A673 (cell line): ENCODE data around the gene OSM. TPM values are rescaled to one million over a fixed set of nuclear protein-coding genes. Genes with fewer than 3 reads are reported as not detected.
"Not testable (repeated sequence)": the region's sequence is repeated elsewhere in the genome, so short reads cannot be mapped to it uniquely, and the experiment has no call there.

Source experiments
- BruUV-seq: library from RNA; stranded (reverse); fragments of 400-500 nt; replicated peaks from 2 replicates; lab custom pipeline; 2021; lab: Mats Ljungman, UMichigan
- CTCF ChIA-PET: fragments of 300-600 bp; sonication (Branson Sonifier 250); formaldehyde crosslinking; loops from one replicate; lab custom pipeline; 2022; ENCODE audit warnings: antibody characterized with exemption; lab: Charles Lee
- POLR2A ChIA-PET: fragments of 300-600 bp; sonication (Branson Sonifier 250); formaldehyde crosslinking; loops from one replicate; lab custom pipeline; 2022; ENCODE audit warnings: antibody characterized with exemption; ENCODE audit not compliant: low non-redundant PET; lab: Charles Lee
- DNase-seq: peaks from one replicate; pipeline ENCODE4 v3.0.0-alpha.2; 2015; ENCODE audit warnings: low spot score
- H3K27ac ChIP-seq: fragments of 200-600 bp; sonication (generic); 2 replicates; pipeline ENCODE4 v1.5.1; 2016; ENCODE audit warnings: mixed run types, low read depth, mild to moderate bottlenecking, mixed read lengths, antibody characterized with exemption, low read length; ENCODE audit not compliant: poor library complexity, severe bottlenecking
- H3K27me3 ChIP-seq: fragments of 200-600 bp; sonication (generic); replicated peaks from 2 replicates; pipeline ENCODE4 v1.6.1; 2017; ENCODE audit warnings: mixed run types, low read depth, mild to moderate bottlenecking, mixed read lengths, antibody characterized with exemption, low read length; ENCODE audit not compliant: insufficient read depth, poor library complexity
- H3K36me3 ChIP-seq: fragments of 200-600 bp; sonication (generic); 2 replicates; pipeline ENCODE4 v1.6.1; 2016; ENCODE audit warnings: mixed run types, mild to moderate bottlenecking, mixed read lengths, antibody characterized with exemption, low read length; ENCODE audit not compliant: insufficient read depth, poor library complexity, severe bottlenecking
- H3K4me1 ChIP-seq: fragments of 200-600 bp; sonication (generic); 2 replicates; pipeline ENCODE4 v1.6.1; 2017; ENCODE audit warnings: mixed run types, mild to moderate bottlenecking, mixed read lengths, antibody characterized with exemption, low read length; ENCODE audit not compliant: insufficient read depth, poor library complexity, severe bottlenecking
- H3K4me3 ChIP-seq: fragments of 200-600 bp; sonication (generic); 2 replicates; pipeline ENCODE4 v1.5.1; 2016; ENCODE audit warnings: low read depth, mixed run types, mild to moderate bottlenecking, mixed read lengths, low read length; ENCODE audit not compliant: poor library complexity, severe bottlenecking
- H3K9me3 ChIP-seq: fragments of 200-600 bp; sonication (generic); 2 replicates; pipeline ENCODE4 v1.6.1; 2016; ENCODE audit warnings: mixed run types, low read depth, mild to moderate bottlenecking, mixed read lengths, antibody characterized with exemption, low read length; ENCODE audit not compliant: poor library complexity, severe bottlenecking
- CTCF ChIP-seq: fragments of 300-800, 200-600 bp; sonication (generic); conservative IDR thresholded peaks from 2 replicates; pipeline ENCODE4 v1.5.1; 2017; ENCODE audit warnings: low read depth, mild to moderate bottlenecking, antibody characterized with exemption, low read length, moderate library complexity, mixed read lengths
- EZH2 ChIP-seq: fragments of 200-600 bp; sonication (generic); IDR thresholded peaks from 2 replicates; pipeline ENCODE4 v1.6.1; 2017; ENCODE audit warnings: borderline replicate concordance, low read depth, mild to moderate bottlenecking, mixed read lengths, antibody characterized with exemption, low read length; ENCODE audit not compliant: poor library complexity, severe bottlenecking
- intact Hi-C: fragments of 100-400 bp; cut with micrococcal nuclease; formaldehyde crosslinking; loops from one replicate; pipeline ENCODE4 v1.10.0; 2022; ENCODE audit not compliant: unreplicated experiment
- total RNA-seq: library from RNA; stranded (reverse); gene quantifications from 2 replicates; pipeline ENCODE4 v1.2.3, GENCODE V29; 2021

Gene OSM
- total RNA-seq, 1 experiment from 2014 or later, result not detected

- TF ChIP-seq EZH2 (no peak), CTCF (no peak)
- CTCF ChIA-PET, result no interaction called here
- intact Hi-C loops, result no loop called here
- no peaks in the 10 kb centered on the region for H3K36me3 ChIP-seq
- H3K27ac ChIP-seq, result no peak overlapping the region
- no peaks in the 10 kb centered on the region for H3K9me3 ChIP-seq
- no peak overlapping the region for H3K4me3 ChIP-seq
- POLR2A ChIA-PET, result no interaction called here
- no peaks in the 10 kb centered on the region for H3K27me3 ChIP-seq
- no TSS peak for BruUV-seq
- DNase-seq, result no peak
- H3K4me1 ChIP-seq, result no peaks in the 10 kb centered on the region
Observed at GRCh38 chr22:30234786-30235470, 31.7 kb downstream of the OSM start.

GRCh38 chr22:30234325-30234724 lies 32.3 kb downstream of the OSM start:
- H3K4me1 ChIP-seq, DNase-seq, CTCF ChIA-PET, H3K27me3 ChIP-seq, H3K4me3 ChIP-seq, H3K9me3 ChIP-seq, H3K27ac ChIP-seq, H3K36me3 ChIP-seq, intact Hi-C loops, BruUV-seq: not testable (repeated sequence)
- POLR2A ChIA-PET, result interaction anchor here (0.6 kb wide), 1 partner anchor 114 kb away, joined by 3 read pairs; no protein-coding TSS in a partner anchor

- Histone ChIP-seq H3K4me1 (no peaks in the 10 kb centered on the region), H3K4me3 (no peak overlapping the region), H3K27ac (no peak overlapping the region), H3K9me3 (no peaks in the 10 kb centered on the region), H3K27me3 (no peaks in the 10 kb centered on the region), H3K36me3 (no peaks in the 10 kb centered on the region)
- ChIA-PET CTCF (no interaction called here), POLR2A (interaction anchor here (0.6 kb wide), 1 partner anchor 114 kb away, joined by 3 read pairs; no protein-coding TSS in a partner anchor)
- no TSS peak for BruUV-seq
- TF ChIP-seq EZH2 (no peak), CTCF (no peak)
- no peak for DNase-seq
- intact Hi-C loops, result no loop called here
Observed at GRCh38 chr22:30233582-30233981, 33.1 kb downstream of the OSM start.

GRCh38 chr22:30232716-30233218 lies 33.9 kb downstream of the OSM start:
- no TSS peak for BruUV-seq

More at GRCh38 chr22:30232716-30233218, 33.9 kb downstream of the OSM start:
- TF ChIP-seq EZH2 (no peak), CTCF (no peak)
- intact Hi-C loops, result no loop called here
- Histone ChIP-seq H3K36me3 (no peaks in the 10 kb centered on the region), H3K4me1 (no peaks in the 10 kb centered on the region), H3K27me3 (no peaks in the 10 kb centered on the region), H3K4me3 (no peak overlapping the region), H3K27ac (no peak overlapping the region), H3K9me3 (no peaks in the 10 kb centered on the region)
- DNase-seq, result no peak
- POLR2A ChIA-PET, result no interaction called here
- CTCF ChIA-PET, result no interaction called here
